GM18508 (cell line): ENCODE measurements around the gene PIK3CG.
"Not testable (repeated sequence)": the region's sequence is repeated elsewhere in the genome, so short reads cannot be mapped to it uniquely, and the experiment has no call there.

ENCODE experiments used
- ATAC-seq: cut with Tn5 transposase; IDR thresholded peaks from one replicate; pipeline ENCODE4 v1.9.1; 2021; ENCODE audit warnings: moderate number of reproducible peaks; ENCODE audit not compliant: insufficient read depth, unreplicated experiment

Gene PIK3CG

DNA sequence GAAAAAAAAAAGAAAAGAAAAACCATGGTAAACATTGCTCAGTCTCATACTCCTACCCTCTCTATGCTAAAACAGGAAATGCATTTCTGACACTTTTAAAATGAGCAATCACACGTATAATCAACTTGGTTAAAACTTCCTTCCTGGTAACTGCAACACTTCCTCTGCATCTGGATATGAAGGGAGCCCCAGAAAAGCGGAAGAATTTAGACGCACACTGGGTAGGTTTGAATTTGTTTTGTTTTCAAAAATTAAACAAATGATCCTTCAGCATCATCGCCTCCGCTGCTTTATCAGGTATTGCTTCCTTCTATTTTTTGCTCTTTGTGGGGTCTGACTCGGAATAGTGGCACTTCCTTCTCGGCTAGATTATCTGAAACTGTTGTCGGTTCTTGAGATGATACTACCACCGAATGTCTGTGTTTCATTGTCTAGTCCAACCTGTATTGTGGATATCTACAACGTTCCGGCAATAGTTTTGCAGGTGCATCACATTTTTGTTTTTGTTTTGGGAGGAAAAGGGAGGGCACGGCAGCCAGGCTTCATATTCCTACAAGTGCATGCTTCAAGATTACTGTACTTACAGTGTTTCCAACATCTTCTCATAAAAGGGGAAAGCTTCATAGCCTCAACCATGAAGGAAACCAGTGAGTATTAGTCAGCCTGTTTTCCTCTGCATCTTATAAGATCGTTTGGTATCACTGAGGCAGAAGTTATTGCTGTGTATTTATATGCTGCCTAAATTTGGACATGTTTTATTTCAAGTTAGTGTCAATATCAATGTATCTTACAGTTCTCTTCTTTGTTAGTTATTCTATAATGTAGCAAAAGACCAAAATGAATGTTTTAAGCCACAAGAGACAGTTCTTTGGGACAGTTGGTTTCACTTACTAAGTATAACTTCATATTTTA lies at the start of gene PIK3CG:
Gene PIK3CG (plus strand): TSS at position 153 of the 912 bp plus-strand sequence. CDS start 2,280 bp downstream, outside the sequence.
- no peak for ATAC-seq

GRCh38 chr7:106817098-106817497 lies 48.0 kb upstream of the PIK3CG start:
- ATAC-seq = no peak

DNA sequence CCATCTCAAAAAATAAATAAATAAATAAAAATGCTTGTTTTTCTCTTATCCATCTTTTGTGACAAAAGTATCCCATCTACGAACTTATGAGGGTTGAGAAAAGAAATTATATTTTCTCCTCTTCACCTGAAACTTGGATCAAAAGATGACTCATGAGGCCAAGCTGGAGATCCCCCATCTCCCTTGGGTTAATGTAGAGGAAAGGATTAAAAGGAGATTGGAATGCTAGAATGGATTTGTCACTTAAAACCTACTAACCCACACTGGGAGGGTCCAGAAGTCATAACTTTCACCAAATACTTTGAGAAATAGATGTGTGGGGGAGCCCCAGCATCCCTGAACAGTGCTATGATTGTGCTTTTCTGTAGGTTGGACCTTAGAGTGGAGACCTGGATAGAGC lies 46.3 kb upstream of the PIK3CG start:
- no peak for ATAC-seq

GRCh38 chr7:106819546-106819945 lies 45.5 kb upstream of the PIK3CG start:
- ATAC-seq = no peak

- no peak for ATAC-seq
Measured at GRCh38 chr7:106820321-106821217, 44.5 kb upstream of the PIK3CG start.

- ATAC-seq = no peak
Measured at GRCh38 chr7:106823631-106824030, 41.5 kb upstream of the PIK3CG start.

GRCh38 chr7:106824458-106824857 lies 40.6 kb upstream of the PIK3CG start:
- ATAC-seq = no peak

- no peak for ATAC-seq
Measured at GRCh38 chr7:106827626-106828025, 37.5 kb upstream of the PIK3CG start.

DNA sequence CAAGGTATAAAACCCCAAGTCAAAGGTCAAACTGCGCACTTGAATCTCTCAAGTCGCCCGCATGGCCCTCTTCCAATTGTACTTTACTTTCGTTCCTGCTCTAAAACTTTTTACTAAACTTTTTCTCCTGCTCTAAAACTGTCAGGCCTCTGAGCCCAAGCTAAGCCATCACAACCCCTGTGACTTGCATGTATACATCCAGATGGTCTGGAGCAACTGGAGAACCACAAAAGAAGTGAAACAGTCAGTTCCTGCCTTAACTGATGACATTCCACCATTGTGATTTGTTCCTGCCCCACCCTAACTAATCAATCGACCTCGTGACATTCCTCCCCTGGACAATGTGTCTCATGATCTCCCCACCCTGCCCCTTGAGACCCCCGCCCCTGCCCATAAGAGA lies 35.6 kb upstream of the PIK3CG start:
- no peak for ATAC-seq

DNA sequence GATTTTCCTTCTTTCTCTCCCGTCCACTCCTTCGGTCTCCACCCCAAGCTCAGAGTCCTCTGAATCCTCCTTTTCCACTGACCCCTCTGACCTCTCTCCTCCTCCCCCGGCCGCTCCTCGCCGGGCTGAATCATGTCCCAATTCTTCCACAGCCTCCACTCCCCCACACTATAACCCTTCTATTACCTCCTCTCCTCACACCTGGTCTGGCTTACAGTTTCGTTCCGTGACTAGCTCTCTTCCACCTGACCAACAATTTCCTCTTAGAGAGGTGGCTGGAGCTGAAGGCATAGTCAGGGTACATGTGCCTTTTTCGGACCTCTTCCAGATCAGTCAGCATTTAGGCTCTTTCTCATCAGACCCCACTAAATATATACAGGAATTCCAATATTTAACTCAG lies 34.2 kb upstream of the PIK3CG start:
- ATAC-seq = not testable (repeated sequence)

GRCh38 chr7:106836816-106837215 lies 28.3 kb upstream of the PIK3CG start:
- no peak for ATAC-seq

GRCh38 chr7:106839511-106839910 lies 25.6 kb upstream of the PIK3CG start:
- no peak for ATAC-seq

DNA sequence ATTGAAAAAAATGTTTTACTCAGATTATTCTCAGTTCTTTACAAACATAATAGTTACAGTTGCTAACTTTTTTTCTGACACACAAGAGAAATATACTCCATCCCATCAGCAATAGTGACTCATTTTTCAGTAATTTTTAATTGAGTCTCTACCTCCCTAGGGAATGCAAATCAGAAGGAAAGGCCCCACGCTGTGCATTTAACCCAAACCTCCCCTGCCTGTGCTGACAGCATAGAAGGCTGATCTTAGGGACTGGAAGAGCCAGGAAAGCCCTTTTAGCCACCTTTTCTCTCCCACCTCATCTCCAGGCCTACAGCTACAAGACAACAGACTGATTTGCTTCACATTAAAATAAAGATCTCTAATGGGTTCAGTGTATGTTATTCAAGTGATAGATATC lies 24.7 kb upstream of the PIK3CG start:
- ATAC-seq = no peak

GRCh38 chr7:106841896-106842390 lies 23.1 kb upstream of the PIK3CG start:
- no peak for ATAC-seq

DNA sequence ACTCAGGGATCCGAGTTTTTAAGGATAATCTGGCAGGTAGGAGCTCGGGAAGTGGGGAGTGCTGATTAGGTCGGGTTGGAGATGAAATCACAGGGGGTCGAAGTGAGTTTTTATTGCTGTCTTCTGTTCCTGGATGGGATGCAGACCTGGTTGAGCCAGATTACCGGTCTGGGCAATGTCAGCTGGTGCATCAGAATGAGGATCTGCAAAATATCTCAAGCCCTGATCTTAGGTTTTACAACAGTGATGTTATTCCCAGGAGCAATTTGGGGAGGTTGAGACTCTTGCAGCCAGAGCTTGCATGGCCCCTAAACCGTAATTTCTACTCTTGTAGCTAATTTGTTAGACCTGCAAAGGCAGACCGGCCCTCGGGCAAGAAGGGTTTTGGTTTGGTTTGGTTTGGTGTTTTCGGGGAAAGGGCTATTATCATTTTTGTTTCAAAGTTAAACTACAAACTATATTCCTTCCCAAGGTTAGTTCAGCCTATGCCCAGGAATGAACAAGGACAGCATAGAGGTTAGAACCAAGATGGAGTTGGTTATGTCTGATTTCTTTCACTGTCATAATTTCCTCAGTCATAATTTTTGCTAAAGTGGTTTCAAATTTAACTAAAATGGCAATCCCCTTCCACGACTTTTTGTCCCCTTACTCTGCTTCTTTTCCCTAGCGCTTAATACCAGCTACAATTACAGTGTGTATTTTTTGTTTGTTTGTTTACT lies 20.6 kb upstream of the PIK3CG start:
- ATAC-seq = no peak

- no peak for ATAC-seq
Measured at GRCh38 chr7:106848049-106848448, 17.0 kb upstream of the PIK3CG start.

DNA sequence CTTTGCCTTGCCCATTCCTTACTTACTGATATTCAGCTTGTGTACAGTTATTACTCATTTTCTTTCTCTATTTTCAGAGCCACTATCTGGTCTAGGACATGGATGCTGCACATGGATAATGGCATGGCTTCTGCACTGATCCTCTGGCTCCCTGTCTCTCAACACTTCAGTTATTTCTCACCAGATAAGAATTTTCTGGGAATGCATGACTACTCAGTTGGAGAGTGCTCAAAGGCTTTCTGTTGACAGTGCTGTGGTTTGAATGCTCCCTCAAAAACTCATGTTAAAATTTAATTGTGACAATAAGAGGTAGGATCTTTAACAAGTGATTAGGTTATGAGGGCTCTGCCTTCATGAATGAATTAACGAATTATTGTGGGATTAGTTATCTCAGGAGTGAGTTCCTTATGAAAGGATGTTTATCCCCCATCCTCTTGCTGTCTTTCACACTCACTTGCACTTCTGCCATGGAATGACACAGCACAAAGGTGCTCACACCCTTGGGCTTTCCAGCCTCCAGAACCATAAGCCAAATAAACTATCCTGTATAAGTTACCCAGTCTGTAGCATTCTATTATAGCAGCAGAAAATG lies 16.1 kb upstream of the PIK3CG start:
- ATAC-seq = no peak

DNA sequence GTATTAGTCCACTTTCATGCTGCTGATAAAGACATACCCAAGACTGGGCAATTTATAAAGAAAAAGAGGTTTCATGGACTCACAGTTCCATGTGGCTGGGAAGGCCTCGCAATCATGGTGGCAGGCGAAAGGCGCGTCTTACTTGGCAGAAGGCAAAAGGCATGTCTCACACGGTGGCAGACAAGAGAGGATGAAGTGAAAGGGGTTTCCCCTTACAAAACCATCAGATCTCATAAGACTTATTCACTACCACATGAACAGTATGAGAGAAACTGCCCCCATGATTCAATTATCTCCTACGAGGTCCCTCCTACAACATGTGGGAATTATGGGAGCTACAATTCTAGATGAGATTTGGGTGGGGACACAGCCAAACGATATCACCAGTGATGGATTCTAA lies 13.4 kb upstream of the PIK3CG start:
- ATAC-seq = not testable (repeated sequence)

GRCh38 chr7:106853250-106853908 lies 11.7 kb upstream of the PIK3CG start:
- no peak for ATAC-seq
